Posterior cingulate gyrus (tissue), 11 donors: ENCODE data around the gene RYR2.

ENCODE experiments used
- DNase-seq, 10 donors: peaks; one replicate each; pipeline versions ENCODE4 v3.0.0 to v3.0.0-alpha.2; 2020 to 2021; ENCODE audit warnings: mixed read lengths in 3 of 10
- intact Hi-C: fragments of 100-400 bp; cut with DNase I; formaldehyde crosslinking; loops from one replicate; pipeline ENCODE4 v1.15.1; 2023

The RYR2 gene

DNA sequence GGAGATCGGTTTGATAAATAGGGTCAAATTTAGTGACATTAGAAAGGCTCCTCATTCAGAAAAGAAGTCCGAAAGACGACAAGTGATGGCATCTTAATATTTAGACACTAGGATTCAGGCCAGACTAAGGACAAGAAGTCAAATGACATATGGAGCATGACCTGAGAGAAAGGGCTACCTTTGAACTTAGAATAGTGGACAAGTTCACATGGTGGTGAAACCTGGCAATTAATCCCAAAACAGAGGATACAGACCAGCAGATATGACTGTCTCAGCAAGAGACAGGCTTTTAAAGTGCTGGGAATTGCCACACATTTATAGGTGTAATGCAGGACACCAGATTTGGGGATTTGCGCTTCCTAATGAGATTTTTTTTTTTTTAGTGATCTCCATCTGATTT lies 703.6 kb downstream of the RYR2 start:
- intact Hi-C loops: no loop called here
- no peak for DNase-seq

DNA sequence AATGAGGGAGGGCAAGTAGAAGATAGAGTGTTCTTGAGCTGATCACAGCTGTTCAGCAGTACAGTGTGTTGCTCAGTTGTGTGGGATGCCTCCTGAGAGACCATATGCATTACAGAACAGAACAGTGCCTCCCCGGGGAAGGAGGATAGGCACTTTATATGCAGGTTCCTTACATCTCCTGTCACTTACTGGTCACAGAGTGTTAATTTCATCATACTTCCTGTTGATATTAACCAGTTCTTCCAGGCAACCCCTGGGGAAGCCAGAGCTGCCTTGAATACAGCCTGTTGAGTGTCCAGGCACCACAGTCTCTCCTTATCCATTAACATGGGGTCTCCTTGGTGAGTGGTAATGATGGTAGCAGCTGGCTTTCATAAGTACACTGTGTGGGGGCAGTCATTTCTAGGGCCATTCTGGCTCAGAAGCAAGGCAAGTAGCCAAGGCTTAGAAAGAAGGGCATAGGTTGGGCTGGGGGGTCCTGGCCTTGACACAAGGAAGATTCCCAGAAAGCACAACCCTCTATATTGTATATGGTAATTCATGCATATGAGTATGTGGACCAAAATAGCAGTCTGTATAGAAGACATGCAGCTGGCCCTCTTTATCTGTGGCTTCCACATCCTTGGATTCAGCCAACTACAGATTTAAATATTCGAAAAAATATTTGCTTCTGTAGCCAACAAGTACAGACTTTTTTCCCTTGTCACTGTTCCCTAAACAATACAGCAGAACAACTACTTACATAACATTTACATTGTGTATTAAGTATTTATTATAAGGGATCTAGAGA lies 706.4 kb downstream of the RYR2 start:
- intact Hi-C loops: no loop called here
- no peak for DNase-seq

DNA sequence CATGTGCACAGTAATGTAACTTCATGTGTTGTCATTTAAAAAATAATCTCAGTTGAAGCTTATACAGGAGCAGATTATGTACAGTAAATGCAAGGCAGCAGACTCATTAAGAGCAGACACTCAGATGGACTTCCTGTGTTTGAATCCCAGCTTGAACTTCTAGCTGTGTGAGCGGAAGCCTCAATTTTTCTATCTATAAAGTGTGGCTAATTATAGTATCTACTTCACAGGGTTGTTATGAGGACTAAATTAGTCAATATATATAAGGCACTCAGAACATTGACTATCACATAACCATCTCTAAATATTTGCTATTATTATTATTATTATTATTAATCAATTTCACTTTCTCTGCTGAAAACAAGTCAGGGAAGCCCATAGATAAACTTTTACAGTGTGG lies 707.1 kb downstream of the RYR2 start:
- intact Hi-C loops: no loop called here
- DNase-seq: no peak

- intact Hi-C loops: no loop called here
Measured at GRCh38 chr1:237751090-237751489, 709.1 kb downstream of the RYR2 start.

DNA sequence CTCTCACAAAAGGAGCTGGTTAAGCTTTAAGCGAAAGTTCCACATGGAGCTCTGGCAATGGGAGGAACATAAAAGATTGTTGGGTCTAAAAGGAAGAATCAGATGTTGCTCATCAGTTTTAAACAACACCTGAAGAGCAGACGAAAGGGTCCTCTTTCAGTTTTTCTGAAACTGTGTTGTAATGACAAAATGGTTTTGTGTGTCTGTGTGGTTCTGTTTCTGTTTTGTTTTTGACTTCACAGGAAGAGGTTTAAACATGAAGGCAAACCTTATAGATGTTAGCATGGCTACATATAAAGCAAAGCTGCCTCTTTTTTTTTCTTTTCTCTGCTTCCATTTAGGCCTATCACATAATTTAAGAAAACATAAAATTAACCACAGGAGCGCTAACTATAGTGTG lies 712.6 kb downstream of the RYR2 start:
- intact Hi-C loops: no loop called here
- no peak for DNase-seq

More at GRCh38 chr1:237751090-237751489, 709.1 kb downstream of the RYR2 start:
- DNase-seq: no peak

GRCh38 chr1:237756304-237756967 lies 714.5 kb downstream of the RYR2 start:
- intact Hi-C loops: no loop called here
- DNase-seq: no peak

DNA sequence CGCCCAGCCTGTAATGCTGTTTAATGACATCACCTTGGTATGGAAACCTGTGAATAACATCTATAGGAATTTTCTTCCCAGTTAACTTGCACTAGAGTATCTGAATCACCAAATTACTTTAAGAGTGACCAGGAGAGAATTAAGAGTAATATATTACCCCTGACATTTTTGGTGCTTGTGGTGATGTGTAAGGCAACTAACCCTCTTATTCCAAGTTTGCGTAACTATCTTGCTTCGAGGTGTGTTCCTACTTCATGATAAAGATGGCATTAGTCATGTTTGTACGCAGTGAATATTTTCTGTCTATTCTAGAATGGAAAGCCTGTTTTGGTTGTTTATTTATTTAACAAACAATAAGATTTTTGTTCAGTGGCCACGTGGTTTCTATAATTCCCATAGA lies 717.4 kb downstream of the RYR2 start:
- no peak for DNase-seq
- intact Hi-C loops: no loop called here

DNA sequence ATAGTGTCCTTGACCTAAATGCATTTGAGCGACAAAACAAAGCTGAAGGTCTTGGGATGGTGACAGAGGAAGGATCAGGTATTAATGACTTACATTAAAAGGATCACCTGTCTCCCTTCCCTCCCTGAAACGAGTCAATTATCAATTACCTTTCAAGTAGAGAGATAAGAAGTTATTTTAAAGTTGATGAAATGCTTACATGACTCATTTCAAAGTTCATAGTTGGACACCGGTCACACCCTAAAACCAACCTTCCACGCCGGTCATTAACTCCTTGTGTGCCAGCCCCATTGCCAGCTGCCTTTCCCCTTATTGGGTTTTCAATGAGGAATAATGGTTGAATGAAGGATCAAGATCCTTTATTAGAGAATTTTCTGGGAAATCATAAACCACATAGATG lies 719.0 kb downstream of the RYR2 start:
- intact Hi-C loops: no loop called here
- DNase-seq: no peak

DNA sequence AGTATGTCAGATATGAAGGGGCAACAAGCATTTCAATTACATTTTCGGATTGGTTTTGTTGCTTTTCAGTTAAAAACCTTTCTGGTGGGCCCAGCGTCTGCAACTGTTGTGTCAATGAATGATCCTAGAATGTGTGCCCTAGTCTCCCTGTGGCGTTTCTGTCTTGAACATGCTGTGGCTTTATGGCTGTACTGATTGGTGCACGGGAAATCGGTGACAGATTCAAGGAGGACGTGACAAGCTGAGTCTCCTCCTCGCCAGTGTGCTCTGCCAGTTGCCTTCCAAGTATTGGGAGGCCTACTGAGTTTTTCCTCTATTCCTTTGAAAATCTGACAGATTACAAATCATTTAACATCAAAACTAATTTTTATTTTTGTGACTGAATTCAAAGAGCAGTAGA lies 721.2 kb downstream of the RYR2 start:
- no peak for DNase-seq
- intact Hi-C loops: no loop called here

DNA sequence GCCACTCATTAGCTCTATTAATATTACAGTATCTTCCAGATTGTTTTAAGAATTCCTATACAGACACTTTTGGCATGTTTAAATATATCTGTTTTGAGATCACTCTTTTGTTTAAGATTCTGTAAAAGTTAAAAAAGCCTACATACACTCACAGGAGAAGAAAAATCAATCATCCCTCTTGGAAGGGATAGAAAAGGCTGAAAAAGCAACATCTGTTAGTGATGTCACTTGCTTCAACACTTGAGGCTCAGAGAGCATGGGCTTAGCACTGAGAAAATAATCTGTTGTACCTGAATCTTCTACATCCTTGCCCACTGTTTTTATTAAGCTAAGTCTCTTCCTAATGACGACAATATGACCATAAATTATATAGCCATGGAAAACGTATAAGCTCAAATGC lies 721.8 kb downstream of the RYR2 start:
- DNase-seq: no peak
- intact Hi-C loops: no loop called here

GRCh38 chr1:237769916-237770315 lies 727.9 kb downstream of the RYR2 start:
- intact Hi-C loops: no loop called here
- no peak for DNase-seq

- intact Hi-C loops: no loop called here
Measured at GRCh38 chr1:237772009-237772408, 730.0 kb downstream of the RYR2 start.

DNA sequence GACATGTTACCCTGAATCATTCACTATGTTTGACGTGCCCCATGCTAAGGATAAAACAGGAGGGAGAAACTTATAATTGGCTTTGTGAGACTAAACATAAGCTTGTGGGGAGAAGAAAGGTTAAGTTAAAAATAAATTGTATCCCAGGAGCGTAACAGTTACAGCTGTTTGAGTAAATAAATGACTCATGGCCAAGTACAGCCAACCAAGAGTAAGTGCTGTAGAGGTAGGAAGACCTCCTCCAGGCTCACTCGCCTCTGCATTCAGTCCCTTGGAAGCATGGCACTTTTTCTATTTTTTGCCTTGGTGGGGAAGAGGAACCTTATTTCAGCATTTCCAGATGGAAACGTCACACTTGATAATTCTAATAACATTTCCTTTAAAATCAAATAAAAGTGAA lies 732.3 kb downstream of the RYR2 start:
- intact Hi-C loops: no loop called here
- DNase-seq: no peak

More at GRCh38 chr1:237772009-237772408, 730.0 kb downstream of the RYR2 start:
- no peak for DNase-seq

DNA sequence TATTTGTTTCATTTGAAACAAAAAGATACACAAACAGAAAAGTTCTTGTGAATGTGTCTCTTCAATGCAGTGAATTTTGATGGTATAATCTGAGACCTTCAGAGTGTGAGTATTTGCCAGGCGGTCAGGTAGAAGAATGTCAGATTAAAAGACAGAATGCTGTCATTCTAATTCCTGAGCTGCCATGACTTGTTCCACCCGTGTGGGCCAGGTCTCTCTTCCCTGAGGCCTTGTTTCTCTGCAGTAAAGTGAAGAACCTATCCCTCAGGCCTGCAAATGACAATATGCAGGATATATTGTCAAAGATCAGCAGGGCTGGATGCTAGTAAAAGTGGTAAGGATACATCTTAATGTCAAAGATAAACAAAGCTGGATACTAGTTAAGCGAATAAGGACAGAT lies 737.4 kb downstream of the RYR2 start:
- intact Hi-C loops: no loop called here
- DNase-seq: no peak

DNA sequence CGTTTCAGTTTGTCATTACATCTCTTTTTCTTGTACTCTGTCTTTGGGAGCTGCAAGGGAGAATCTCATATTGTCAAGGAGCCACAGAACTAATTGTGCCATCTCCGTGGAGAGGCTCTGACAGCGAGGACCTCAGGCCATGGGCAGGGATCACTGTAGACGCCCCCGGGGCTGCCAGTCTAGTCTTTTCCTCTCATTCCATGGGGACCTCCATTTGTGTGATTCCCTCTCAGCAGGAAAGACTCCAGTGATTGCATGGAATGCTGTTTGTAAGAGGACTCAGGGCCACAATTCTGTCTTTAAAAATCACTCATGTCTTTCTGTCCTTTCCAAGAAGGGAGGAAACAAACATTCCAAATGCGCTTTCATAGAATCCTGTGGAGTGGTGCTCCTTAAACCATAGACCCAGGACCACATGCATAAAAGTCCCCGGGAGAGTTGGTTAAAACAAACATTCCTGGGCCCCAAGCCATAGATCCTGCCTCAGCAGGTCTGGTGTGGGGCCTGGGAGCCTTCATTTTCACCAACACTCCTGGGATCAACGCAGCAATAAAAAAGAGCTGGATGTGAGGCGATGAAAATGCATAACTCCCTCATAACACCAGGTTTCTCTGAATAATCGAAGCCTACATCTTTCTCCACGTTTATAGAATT lies 744.2 kb downstream of the RYR2 start:
- intact Hi-C loops: no loop called here
- no peak for DNase-seq

DNA sequence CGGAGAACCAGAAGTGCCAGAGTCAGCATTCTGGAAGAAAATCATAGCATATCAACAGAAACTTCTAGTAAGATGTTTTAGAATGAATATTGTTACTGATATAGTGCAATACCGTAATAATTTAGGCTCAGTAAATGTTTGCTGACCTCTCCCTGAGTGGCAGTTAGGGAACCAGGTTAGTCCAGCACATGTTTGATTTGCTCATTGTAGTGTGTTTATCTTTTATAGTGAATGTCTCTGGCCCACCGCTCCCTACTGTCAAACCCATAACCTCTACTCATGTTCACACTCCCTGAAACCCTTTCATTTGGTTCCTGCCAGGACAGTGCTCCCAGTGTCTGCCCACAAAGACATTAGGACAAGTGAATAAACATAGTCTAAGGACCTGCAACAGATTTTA lies 746.1 kb downstream of the RYR2 start:
- intact Hi-C loops: no loop called here
- no peak for DNase-seq

GRCh38 chr1:237789619-237790018 lies 747.6 kb downstream of the RYR2 start:
- DNase-seq: no peak
- intact Hi-C loops: no loop called here

DNA sequence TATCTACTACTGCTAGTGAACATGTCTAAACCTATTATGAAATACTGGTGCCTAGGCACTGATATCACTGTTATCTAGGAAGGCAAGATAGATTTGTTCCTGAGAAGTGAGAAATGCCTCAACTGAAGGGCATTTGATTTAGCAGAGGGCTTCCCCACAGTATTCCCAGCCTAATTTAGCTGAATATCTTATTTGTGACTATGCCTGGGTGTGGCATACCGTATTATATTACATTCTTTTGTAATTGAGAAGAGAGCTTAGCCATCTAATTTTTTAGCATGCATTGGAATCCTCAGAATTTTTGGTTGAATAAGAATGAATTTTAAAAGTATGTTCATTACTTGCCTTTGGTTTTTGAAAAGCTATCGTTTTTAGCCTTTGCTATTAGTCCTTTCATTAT lies 749.6 kb downstream of the RYR2 start:
- intact Hi-C loops: no loop called here
- DNase-seq: no peak

- intact Hi-C loops: no loop called here
- no peak for DNase-seq
Measured at GRCh38 chr1:237792149-237792548, 750.2 kb downstream of the RYR2 start.

- no peak for DNase-seq
- intact Hi-C loops: no loop called here
Measured at GRCh38 chr1:237792726-237793125, 750.7 kb downstream of the RYR2 start.

DNA sequence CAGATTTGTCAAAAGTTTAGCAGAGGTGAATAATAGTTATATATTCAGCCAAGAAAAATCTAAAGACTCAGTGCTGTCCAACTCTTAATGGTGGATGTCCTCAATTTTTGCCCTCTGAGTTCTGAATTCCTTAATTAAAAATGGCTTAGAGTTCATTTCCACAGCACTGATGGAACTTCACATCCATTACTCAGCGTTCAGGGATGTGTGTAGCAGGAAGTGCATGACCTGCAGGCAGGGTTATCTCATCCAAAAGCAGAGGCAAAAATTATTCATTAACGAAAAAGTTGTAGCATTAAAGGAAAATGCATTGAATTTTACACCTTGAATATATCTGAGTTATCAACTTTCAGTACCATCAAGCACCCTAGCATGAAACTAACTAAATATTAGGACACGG lies 752.1 kb downstream of the RYR2 start:
- no peak for DNase-seq
- intact Hi-C loops: no loop called here

GRCh38 chr1:237795558-237795957 lies 753.6 kb downstream of the RYR2 start:
- DNase-seq: peak in 1 of 10 donors; percentile 55
- intact Hi-C loops: no loop called here
